GM19372 (cell line): ENCODE measurements around the gene DHRS7.

Experiments
- ATAC-seq: cut with Tn5 transposase; IDR thresholded peaks from one replicate; pipeline ENCODE4 v1.9.1; 2021; ENCODE audit warnings: mild to moderate bottlenecking, low read depth, moderate library complexity; ENCODE audit not compliant: unreplicated experiment

DHRS7 gene, protein sequence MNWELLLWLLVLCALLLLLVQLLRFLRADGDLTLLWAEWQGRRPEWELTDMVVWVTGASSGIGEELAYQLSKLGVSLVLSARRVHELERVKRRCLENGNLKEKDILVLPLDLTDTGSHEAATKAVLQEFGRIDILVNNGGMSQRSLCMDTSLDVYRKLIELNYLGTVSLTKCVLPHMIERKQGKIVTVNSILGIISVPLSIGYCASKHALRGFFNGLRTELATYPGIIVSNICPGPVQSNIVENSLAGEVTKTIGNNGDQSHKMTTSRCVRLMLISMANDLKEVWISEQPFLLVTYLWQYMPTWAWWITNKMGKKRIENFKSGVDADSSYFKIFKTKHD

DNA sequence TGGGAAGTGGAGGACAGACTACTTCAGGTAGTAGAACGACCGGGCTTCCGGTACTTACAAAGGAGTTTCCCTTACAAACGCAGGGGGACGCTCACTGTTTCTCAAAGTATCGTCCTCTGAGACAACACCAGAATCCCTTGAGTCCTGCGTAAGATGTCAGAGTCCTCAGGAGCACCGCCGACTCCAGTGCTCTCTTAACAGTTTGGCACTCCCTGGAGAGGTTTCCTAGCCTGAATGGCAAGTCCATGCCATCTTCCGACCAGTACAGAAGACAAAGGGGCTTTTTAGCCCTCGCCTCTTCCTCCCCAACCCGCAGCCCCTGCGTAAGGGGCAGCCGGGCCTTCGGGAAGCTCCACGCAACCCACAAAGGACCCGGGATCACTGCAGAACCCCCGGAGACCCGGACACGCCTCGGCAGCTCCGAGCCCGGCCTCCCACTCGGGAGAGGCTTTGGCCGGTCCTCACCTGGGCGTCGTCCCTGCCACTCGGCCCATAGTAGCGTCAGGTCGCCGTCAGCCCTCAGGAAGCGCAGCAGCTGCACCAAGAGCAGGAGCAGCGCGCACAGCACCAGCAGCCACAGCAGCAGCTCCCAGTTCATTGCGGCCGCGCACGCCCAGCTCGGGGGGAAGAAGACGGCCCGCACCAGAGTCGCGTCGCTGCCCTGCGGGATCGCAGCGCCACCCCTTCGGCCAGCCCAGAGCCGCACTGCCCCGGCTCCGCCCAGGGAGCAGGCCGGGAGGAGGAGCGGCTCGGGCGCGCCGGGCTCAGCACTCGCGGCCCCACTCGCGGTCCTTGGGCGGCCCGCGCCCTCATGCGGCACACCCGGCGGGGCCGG, at the start of gene DHRS7:
Gene DHRS7 (minus strand): TSS at position 687 of the 835 bp plus-strand sequence. CDS start 89 bp downstream, at position 598.
- ATAC-seq = peak; percentile 86

- no peak for ATAC-seq
Observed at GRCh38 chr14:60214415-60215126, 49.4 kb upstream of the DHRS7 start.

DNA sequence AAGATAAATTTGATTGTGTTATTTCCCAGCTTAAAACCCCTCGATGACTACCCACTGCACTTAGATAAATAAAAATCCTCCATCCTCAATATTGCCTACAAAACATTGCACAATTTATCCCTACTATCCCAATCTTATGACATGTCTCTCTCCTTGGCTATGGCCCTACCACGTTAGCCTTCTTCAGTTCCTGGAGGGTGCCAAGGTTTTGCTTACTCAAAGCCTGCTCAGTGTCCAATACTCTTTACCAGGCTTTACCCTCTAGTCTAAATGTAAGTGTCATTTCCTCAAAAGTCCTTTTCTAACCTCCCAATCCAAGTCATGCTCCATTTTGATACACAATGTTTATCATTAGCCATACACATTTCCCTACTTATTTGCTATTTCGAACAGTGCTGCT, 48.8 kb upstream of the DHRS7 start:
- no peak for ATAC-seq

GRCh38 chr14:60212503-60213371, 47.5 kb upstream of the DHRS7 start:
- ATAC-seq = peak; percentile 88

- ATAC-seq = no peak
Observed at GRCh38 chr14:60211153-60211552, 46.0 kb upstream of the DHRS7 start.

GRCh38 chr14:60210703-60211102, 45.5 kb upstream of the DHRS7 start:
- no peak for ATAC-seq

- ATAC-seq = peak; percentile 37
Observed at GRCh38 chr14:60206837-60207533, 41.8 kb upstream of the DHRS7 start.

DNA sequence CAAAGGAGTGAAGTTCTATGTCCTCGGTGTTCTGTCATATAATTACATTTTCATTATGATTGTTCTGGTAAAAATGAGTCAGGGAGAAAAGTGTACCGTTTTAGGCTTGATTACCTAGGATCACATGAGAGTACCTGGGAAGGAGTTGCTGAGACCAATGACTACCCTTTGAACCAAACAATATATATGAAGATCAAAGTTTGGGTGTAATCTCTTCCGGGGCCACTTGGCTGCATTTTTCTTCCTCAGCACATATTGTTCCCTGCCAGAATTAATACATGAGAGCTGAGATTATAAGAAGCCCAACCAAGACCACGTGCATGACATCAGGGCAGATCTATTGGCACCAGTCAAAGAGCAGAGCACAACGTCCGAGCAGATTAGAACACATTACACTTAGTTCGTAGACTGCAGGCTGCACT, 41.1 kb upstream of the DHRS7 start:
- ATAC-seq = no peak

GRCh38 chr14:60204843-60205774, 39.9 kb upstream of the DHRS7 start:
- peak; percentile 48 for ATAC-seq

- peak; percentile 57 for ATAC-seq
Observed at GRCh38 chr14:60204104-60204842, 39.1 kb upstream of the DHRS7 start.

- no peak for ATAC-seq
Observed at GRCh38 chr14:60199321-60199720, 34.1 kb upstream of the DHRS7 start.

DNA sequence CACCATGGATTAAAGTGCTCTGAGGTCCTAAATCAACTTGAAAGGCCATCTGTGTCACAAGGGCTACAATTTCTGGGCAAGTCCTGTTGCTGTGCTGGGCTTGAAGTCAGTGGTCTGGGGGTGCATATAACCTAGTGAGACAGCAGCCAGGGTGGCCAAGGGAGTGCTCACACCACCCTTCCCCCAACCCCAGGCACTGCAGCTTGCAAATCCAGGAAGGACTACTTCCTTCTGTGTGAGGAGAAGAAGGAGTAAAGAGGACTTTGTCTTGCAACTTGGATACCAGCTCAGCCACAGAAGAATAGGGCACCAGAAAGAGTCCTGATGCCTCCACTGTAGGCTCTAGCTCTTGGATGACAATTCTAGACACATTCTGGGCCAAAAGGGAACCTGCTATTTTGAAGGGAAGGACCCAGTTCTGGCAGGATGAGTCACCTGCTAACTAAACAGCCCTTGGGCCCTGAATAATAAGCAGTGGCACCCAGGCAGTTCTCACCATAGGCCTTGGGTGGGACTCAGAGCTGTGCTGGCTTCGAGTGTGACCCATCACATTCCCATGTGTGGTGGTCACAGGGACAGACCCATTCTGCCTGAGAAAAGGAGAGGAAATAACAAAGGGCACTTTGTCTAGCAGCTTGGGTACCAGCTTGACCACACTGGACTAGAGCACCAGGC, 32.6 kb upstream of the DHRS7 start:
- no peak for ATAC-seq

- ATAC-seq = no peak
Observed at GRCh38 chr14:60196291-60196690, 31.1 kb upstream of the DHRS7 start.

GRCh38 chr14:60195179-60195810, 30.1 kb upstream of the DHRS7 start:
- peak; percentile 72 for ATAC-seq

GRCh38 chr14:60189923-60190840, 25.0 kb upstream of the DHRS7 start:
- no peak for ATAC-seq

- no peak for ATAC-seq
Observed at GRCh38 chr14:60188696-60189095, 23.5 kb upstream of the DHRS7 start.
